Prostate gland (tissue), 2 donors: Measurements from ENCODE around the gene OR10R2. TPM values are rescaled to one million over a fixed set of nuclear protein-coding genes. Genes with fewer than 3 reads are reported as not detected.

ENCODE experiments used
- DNase-seq: peaks from one replicate; pipeline ENCODE4 v3.0.0-alpha.2; 2019; ENCODE audit warnings: low spot score
- H3K27ac ChIP-seq, 2 donors: fragments of 200-600 bp; sonication (generic); 2 replicates each; pipeline ENCODE4 v1.5.1; 2017 to 2019
- H3K27me3 ChIP-seq: fragments of 200-600 bp; sonication (generic); replicated peaks from 2 replicates; pipeline ENCODE4 v1.5.1; 2019; ENCODE audit not compliant: insufficient read depth
- H3K36me3 ChIP-seq, 2 donors: fragments of 200-600 bp; sonication (generic); 1 replicate in 1 of 2; 2 replicates in 1 of 2; pipeline versions ENCODE4 v1.5.1 to v1.8.1; 2017 to 2019
- H3K4me1 ChIP-seq: fragments of 200-600 bp; sonication (generic); replicated peaks from 2 replicates; pipeline ENCODE4 v1.5.1; 2019
- H3K4me3 ChIP-seq, 2 donors: fragments of 200-600 bp; sonication (generic); 2 replicates each; pipeline ENCODE4 v1.5.1; 2017 to 2019
- H3K9me3 ChIP-seq: fragments of 200-600 bp; sonication (generic); 2 replicates; pipeline ENCODE4 v1.5.1; 2017
- CTCF ChIP-seq, 4 experiments: fragments of 200-600 bp in 2 of 4; fragments of 450-650 bp in 2 of 4; sonication (generic) in 2 of 4; IDR thresholded peaks; 1 replicate in 3 of 4; 2 replicates in 1 of 4; pipeline ENCODE4 v1.5.1; 2016 to 2019; ENCODE audit warnings: antibody characterized with exemption in 4 of 4, mild to moderate bottlenecking in 2 of 4, moderate library complexity in 2 of 4
- POLR2A ChIP-seq: fragments of 450-650 bp; IDR thresholded peaks from one replicate; pipeline ENCODE4 v1.6.1; 2016; ENCODE audit warnings: antibody characterized with exemption, mild to moderate bottlenecking
- POLR2AphosphoS5 ChIP-seq: sonication (generic); formaldehyde crosslinking; IDR thresholded peaks from one replicate; pipeline ENCODE4 v1.6.1; 2017; ENCODE audit warnings: antibody characterized with exemption
- WGBS: methylation state at CpG from one replicate; pipeline ENCODE4 v1.1.5; 2018; 5-methylcytosine and 5-hydroxymethylcytosine counted together
- intact Hi-C: fragments of 100-400 bp; cut with DNase I; formaldehyde crosslinking; loops from one replicate; pipeline ENCODE4 v1.14.2; 2022
- total RNA-seq, 2 donors: library from RNA; depleted of rRNA; stranded (reverse); fragments of >200 nt; gene quantifications; one replicate each; pipeline ENCODE4 v1.1.0, GENCODE V29; 2016

Gene OR10R2
- total RNA-seq, 2 donors from 2014 or later, result not detected

DNA sequence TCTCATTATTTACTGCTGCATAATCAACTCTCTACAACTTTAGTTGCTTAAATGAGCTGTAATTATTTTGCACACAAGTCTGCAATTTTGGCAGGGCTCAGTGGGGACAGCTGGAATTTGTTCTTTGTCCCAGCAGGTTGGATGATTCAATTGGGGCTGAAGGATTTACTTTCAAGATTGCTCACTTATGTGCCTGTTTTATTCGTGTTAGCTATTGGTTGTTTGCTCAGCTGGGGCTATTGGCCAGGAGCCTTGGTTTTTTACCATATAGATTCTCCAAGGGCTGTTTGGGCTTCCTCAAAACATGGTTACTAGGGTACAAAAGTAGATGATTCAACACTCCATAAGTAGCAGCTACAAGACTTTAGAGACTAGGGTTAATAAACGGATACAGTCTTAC lies 13.4 kb downstream of the OR10R2 start:
- TF ChIP-seq CTCF (IDR thresholded peaks at IDR 0.05), result no peak
- TF ChIP-seq POLR2AphosphoS5, result no peak
- TF ChIP-seq POLR2A, result no peak
- intact Hi-C loops, result no loop called here
- H3K4me3 ChIP-seq, result no peak overlapping the region
- no peaks in the 10 kb centered on the region for H3K36me3 ChIP-seq
- H3K9me3 ChIP-seq, result no peaks in the 10 kb centered on the region
- no peak for DNase-seq
- H3K27ac ChIP-seq, result no peak overlapping the region
- WGBS, result 31% methylated on average over 2 of the region's 2 CpGs
- no peaks in the 10 kb centered on the region for H3K27me3 ChIP-seq
- H3K4me1 ChIP-seq, result no peaks in the 10 kb centered on the region

- intact Hi-C loops, result no loop called here
- Histone ChIP-seq H3K27me3 (no peaks in the 10 kb centered on the region), H3K4me1 (no peaks in the 10 kb centered on the region), H3K27ac (no peak overlapping the region), H3K4me3 (no peak overlapping the region), H3K9me3 (no peaks in the 10 kb centered on the region), H3K36me3 (no peaks in the 10 kb centered on the region)
- TF ChIP-seq CTCF (IDR thresholded peaks at IDR 0.05) (no peak), POLR2AphosphoS5 (no peak), POLR2A (no peak)
- 79% methylated on average over 3 of the region's 3 CpGs for WGBS
- no peak for DNase-seq
These were observed 19.3 kb downstream of the OR10R2 start for GRCh38 chr1:158491316-158491715.

GRCh38 chr1:158493054-158493453 lies 21.0 kb downstream of the OR10R2 start:
- no peak overlapping the region for H3K4me3 ChIP-seq
- intact Hi-C loops, result no loop called here
- no peaks in the 10 kb centered on the region for H3K4me1 ChIP-seq
- no peaks in the 10 kb centered on the region for H3K9me3 ChIP-seq
- no peak for DNase-seq
- no peaks in the 10 kb centered on the region for H3K27me3 ChIP-seq
- H3K36me3 ChIP-seq, result no peaks in the 10 kb centered on the region
- no peak overlapping the region for H3K27ac ChIP-seq
- TF ChIP-seq POLR2A (no peak), POLR2AphosphoS5 (no peak), CTCF (IDR thresholded peaks at IDR 0.05) (no peak)
- WGBS, result 62% methylated on average over 3 of the region's 3 CpGs

DNA sequence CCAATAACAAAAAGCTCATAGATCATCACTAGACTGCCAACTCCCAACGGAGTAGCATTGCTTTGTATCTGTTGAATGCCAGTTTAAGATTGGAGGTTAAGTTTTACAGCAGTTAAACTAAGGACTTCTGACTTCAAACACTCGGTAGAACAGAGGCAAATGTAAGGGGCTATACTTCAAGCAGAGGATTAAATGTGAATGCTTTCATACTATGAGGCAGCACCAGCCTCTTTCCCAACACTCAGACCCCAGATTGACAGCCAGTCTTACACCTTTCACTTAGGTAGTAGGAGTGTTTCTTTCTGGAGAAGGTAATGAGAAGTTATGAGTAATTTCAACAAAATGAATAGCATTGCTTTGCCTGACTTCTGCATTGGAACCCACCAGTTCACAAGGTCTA lies 22.8 kb downstream of the OR10R2 start:
- H3K36me3 ChIP-seq, result no peaks in the 10 kb centered on the region
- no peaks in the 10 kb centered on the region for H3K27me3 ChIP-seq
- TF ChIP-seq POLR2AphosphoS5 (no peak), POLR2A (no peak), CTCF (IDR thresholded peaks at IDR 0.05) (no peak)
- no peak for DNase-seq
- H3K9me3 ChIP-seq, result no peaks in the 10 kb centered on the region
- intact Hi-C loops, result no loop called here
- H3K4me3 ChIP-seq, result no peak overlapping the region
- H3K4me1 ChIP-seq, result no peaks in the 10 kb centered on the region
- no peak overlapping the region for H3K27ac ChIP-seq
- WGBS, result 35% methylated on average over 2 of the region's 2 CpGs

- Histone ChIP-seq H3K27me3 (no peaks in the 10 kb centered on the region), H3K36me3 (no peaks in the 10 kb centered on the region), H3K4me3 (no peak overlapping the region), H3K27ac (no peak overlapping the region), H3K9me3 (no peaks in the 10 kb centered on the region), H3K4me1 (no peaks in the 10 kb centered on the region)
- intact Hi-C loops, result no loop called here
- WGBS, result 33% methylated on average over 2 of the region's 2 CpGs
- no peak for DNase-seq
- no peak for TF ChIP-seq CTCF (IDR thresholded peaks at IDR 0.05)
- TF ChIP-seq POLR2A, result no peak
- TF ChIP-seq POLR2AphosphoS5, result no peak
These were observed 24.4 kb downstream of the OR10R2 start for GRCh38 chr1:158496374-158496773.
